ENCODE measurements around the gene PLIN5.

PLIN5 gene, protein sequence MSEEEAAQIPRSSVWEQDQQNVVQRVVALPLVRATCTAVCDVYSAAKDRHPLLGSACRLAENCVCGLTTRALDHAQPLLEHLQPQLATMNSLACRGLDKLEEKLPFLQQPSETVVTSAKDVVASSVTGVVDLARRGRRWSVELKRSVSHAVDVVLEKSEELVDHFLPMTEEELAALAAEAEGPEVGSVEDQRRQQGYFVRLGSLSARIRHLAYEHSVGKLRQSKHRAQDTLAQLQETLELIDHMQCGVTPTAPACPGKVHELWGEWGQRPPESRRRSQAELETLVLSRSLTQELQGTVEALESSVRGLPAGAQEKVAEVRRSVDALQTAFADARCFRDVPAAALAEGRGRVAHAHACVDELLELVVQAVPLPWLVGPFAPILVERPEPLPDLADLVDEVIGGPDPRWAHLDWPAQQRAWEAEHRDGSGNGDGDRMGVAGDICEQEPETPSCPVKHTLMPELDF

DNA sequence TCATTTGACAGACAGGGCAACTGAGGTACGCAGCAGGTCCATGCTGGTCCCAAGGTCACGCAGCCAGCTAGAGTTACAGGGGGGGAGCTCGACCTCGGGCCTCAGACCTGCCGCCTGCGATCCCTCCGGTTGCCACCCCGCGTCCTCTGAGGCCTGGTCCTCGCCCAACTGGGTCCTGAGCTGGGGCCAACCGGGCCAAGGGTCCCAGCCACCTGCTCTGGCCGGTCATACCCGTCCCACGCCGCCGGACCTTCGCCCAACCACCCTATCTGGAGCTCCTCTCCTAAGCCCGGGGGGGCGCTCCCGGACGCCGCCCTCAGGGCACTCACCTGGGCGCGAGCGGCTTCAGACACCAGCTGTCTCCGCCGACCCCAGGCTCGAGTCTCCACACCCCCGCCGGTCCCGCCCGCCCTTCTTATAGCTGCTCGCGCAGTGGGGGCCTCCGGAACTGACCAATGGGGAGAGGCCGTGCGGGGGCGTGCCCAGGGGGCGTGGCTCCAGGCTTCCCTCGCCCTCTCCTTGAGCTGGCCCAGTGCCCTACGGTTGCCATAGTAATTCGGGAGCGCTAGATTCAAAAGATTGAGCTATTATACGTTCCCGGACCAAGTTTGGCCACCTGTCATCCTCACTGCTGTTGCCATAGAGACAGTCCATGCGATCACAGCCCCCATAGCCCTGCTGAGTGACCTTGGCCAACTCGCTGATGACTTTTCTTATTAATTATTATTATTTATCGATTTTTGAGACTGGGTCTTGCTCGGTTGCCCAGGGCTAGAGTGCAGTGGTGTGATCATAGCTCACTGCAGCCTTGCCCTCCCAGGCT lies at the start of gene PLIN5:
TSS of gene PLIN5 (minus strand) at position 389 of the 823 bp plus-strand sequence. CDS start 1,150 bp downstream, outside the sequence.
- DNase-seq (ENCODE audit: low spot score), result peak; percentile 50

DNA sequence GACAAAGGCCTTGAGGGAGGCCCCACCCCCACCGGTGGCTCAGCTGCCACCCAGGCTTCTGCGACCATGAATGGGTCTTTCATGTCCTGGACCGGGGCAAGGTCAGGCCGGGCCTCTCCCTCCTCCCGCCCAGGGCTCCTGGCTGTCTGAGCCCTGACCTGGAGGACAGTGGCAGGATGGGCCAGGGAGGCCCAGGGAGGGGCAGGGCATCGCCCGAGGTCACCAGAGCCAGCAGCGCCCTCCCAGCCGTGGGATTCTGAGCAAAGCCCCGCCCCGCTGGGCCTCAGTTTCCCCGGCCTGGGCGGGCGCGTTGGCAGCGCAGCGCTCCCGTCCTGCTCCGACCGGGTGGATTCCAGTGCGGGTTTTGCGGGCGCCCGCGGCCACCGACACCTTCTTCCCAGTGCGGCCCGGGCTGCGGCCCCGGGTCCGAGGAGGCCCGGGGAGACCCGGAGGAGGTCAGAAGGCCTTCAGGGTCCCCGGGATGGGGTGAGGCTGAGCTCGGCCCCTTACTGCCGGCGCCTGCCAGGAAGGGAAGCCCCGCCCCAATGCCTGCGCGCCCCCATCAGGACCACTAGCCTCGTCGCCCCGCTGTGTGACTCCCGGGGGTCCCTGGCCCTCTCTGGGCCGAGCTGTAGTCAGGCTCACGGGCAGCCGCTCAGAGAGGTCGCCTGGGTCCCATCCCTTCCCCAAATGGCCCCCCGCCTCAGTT lies 49.1 kb upstream of the PLIN5 start:
- DNase-seq (ENCODE audit: low spot score), result peak; percentile 49

DNA sequence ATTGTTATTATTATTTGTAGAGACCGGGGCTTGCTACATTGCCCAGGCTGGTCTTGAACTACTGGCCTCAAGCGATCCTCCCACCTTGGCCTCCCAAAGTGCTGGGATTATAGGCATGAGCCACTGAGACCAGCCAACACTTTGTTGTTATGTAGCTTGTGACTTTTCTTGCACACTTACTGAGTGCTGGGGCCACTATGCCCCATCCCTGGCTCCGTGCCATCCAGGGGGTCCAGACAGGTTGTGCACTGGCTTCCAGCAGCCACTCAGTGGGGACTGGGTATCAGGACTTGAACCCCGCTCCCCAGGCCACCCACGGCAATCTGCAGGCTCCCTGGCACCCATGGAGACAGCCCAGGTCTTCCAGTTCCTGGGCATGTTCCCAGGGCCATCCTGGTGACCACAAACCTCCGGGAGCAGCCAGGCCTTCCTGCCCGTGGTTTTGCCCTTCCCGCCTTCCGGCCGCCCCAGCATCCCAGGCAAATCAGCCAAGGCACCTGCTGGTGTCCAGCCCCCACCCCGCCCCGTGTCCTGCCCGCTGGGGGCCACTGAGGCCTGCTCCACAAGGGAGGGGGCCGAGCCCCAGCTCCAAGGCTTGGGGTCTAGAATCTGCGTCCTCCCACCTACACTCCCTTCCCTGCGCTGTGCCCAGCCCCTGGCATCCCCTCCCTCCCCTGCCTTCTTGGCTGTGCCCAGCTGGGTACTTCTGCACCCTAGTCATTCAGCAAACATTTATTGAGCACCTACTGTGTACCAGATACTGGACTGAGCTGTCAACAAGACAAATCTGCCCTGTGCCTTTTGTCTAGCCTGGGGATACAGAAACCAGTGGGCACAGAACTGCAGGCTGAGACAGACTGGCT lies 48.2 kb upstream of the PLIN5 start:
- DNase-seq (ENCODE audit: low spot score), result no peak

DNA sequence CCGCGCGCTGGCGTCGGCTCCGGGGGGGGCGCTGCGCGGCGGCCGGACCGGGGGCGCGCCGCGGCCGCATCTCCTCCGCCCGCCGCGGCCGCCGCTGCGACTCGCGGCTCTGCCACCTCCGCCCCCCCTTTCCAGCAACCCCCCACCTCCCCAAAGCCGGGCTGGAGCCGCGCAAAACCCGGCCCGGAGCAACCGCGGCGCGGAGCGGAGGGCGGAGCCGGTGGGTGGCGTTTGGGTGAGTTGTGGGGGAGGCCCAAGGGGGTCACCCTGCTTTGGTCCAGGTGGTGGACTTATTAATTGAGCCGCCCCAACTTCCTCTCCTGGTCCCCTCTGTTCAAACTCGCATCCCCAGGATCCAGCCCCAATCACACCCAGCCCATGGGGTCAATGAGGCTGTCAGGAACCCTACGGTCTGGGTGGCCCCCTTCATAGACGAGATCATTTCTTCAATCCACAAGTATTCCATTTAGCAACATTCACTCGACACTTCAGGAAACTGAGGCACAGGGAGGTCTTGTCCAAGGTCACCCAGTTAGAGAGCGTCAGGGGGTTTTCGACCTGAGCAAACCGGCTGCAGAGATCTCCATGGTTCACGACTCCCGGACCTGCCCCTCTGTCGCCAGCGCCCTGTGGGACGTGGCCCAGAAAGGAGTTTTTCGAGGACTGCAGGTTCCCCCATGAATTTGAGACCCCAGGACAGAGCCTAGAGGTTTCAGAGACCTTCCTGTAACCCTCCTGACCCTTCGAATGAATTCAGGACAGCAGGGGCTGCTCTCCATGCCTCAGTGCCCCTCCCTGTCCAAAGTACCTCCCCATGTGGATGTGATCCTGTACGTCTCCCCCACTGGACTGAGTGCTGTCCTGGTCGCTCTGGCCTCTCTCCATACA lies 46.9 kb upstream of the PLIN5 start:
- peak; percentile 37 for DNase-seq (ENCODE audit: low spot score)

DNA sequence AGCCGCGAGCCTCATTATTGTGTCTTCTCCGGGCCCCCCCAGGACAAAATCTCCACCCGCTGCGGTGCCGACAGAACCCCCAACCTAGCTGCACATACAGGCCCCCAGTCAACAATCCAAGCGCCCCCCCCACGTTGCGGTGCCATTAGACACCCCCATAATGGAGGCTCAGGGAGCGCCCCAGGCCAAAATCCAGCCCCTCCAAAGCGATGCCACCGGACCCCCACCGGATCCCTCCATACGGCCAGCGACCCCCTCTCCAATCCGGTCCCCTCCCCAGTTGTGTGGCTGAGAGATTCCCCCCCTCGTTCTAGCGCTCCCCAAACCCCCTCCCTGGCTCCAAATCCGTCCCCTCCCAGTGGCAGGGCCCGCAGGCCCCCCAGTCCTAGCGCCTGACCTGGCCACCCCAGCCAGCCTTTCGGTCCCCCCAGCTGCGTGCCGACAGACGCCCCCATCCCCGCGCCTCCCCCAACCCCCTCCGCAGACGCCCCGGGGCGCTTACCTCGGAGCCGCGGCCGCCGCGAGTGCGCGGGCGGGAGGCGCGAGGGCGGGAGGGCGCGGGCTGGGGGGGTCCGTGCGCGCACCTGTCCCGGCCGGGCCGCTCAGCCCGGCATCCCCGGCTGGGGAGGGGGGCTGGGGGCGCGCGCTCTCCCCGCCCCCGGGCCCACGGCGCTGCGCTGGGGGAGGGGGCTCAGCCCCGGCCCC lies 46.1 kb upstream of the PLIN5 start:
- no peak for DNase-seq (ENCODE audit: low spot score)

DNA sequence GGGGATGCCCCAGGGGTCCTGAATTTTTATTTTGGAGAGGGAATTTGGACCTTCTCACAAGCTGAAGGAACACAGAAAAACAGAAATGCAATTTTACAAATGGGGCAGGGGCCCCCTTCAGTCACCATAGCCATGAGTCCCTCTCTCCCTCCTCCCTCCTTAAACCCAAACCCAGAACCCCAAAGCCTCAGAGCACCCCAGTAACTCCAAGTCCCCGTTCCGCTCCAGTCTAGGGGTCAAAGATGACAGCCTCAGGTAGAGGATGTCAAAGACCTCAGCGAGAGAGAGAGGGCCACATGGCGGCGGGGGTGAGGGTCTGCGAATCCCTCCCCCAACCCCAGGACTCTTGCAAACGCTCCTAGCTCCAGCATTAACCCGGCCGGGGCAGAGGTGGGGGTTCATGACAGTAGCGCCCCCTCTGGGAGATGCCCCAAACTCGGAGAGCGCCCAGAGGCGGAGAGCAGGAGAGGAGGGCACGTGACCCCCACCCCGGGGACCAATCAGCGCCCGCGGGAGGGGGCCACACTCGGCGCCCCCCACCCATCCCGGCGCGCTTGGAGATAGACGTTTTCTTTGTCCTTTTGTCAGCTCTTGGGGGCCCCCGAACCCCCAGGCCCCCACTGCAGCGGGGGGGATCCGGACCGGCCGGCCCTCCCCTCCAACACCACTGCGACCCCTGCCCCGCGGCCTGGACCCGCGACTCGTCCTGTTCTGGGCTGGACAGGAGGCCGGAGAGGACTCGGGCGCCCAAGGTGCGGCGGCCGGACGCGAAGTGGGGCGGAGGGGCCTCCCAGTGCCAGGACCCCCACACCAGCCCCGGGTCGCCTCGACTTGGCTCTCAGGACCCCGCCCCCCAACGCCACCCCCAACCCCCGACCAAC lies 45.2 kb upstream of the PLIN5 start:
- no peak for DNase-seq (ENCODE audit: low spot score)

DNA sequence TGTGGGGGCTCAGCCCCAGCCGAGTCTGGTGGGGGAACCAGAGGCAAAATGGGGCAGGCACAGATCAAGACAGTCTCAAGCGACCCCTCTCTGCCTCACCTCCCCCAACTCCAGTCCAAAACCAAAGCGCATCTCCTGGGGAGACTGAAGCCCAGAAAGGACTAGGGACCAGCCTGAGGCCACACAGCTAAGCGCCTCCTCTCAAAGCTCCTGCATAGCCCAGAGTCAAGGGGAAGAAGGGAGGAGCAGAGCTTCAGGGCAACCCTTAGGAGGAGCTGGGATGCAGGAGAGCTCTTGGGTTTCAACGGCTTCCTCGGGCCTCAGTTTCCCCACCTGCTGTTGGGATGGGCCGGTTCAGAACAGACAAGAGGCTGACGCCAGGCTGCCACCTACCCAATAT lies 44.4 kb upstream of the PLIN5 start:
- DNase-seq (ENCODE audit: low spot score), result no peak

DNA sequence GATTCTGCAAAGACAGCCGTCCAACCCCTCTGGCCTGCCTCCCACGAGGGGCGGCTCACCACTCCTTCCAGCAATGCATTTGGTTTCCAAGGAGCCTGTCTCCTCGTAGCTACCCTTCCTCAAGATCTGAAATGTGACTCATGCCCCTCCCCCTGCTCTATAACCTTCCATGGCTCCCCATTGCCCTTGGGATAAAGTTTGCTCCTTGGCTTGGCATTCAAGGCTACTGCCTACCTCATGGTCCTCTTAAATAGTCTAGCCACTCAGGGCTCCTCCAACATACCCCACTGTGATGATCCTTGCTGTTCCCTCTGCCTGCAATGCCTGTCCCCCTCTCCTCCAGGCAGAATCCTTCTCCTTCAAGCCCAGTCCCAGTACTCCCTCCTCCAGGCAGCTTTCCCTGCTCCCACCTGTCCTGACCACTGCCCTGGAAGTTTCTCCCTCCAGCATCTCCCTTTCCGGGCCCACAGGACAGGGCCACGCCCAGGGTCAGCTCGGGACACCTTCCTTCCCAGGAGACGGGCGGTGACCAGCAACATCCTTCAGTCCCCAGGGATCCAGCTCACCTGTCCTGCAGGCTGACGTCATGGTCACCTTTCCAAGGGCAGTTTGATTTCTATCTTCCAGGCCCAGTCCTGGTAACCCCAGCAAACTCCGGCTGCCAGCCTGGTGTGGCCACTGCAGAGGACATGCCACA lies 43.7 kb upstream of the PLIN5 start:
- DNase-seq (ENCODE audit: low spot score), result no peak

DNA sequence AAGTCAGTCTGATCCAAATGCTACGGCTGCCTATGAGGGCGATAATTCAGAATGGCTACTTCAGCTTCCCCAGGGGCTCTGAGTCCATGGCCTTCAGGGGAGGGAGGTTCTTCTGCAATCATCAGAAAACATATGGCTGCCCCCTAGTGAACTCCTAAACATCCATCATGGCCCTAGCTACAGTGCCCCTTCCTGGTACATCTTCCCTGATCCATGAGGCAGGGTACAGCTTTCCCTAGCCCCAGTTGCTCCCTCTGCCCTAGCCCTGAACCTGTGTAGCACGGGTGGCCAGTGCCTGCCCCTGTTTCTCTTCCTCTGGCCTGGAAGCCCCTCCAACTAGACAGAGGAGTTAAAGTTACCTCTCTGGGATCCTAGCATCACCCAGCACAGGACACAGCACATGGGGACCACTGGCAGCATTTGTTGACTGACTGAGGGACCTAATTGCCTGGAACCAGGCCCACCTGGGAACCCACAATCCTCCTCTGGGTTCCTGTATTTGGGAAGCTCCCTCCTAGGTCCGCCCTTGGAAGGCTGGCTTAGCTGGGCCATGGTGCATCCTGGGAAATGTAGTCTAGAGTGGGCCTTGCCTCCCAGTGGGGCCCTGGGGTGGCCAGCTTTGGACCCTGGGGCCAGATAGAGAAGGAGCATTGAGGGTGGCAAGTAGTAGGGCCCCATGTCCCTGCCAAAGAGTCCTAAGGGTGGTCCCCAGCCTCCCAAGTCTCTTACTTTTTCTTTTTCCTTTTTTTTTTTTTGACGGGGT lies 42.2 kb upstream of the PLIN5 start:
- no peak for DNase-seq (ENCODE audit: low spot score)

DNA sequence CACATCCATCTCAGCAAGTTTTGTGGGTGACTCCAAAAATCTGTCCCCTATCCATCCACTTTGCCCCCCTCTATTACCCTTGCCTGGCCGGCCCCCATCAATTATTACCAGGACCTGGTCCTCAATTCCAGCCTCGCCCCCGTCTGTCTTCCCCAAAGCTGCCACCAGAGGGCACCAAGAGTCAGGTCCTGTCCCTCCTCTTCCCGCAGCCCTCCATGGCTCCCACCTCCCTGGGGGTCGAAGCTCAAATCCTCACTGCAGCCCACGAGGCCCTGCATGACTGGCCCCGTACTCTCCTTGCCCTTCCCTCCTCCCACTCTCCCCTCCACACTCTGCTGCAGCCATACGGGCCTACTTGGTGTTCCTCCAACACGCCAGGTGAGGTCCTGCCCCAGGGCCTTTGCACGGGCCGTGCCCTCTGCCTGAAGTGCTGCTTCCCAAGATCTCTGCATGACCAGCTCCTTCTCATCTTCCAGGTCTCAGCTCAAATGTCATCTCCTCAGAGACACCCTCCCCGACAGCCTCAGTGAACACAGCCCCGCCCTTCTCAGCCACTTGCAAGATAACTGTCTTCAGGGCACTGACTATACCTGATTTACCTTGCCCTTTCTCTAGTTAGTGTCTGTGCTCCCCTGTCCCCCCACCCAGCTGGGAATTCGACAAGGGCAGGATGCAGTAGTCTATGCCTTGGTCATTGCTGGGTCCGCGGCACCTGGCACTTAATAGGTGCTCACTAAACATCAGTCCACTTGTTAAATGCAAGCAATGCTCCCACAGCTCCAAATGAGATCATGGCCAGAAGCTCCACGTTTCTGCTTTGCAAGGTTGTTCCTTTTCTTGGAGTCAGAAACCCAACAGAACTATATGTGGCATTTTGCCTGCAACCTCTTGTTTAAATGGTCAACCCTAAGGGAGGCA lies 41.3 kb upstream of the PLIN5 start:
- DNase-seq (ENCODE audit: low spot score), result peak; percentile 43

DNA sequence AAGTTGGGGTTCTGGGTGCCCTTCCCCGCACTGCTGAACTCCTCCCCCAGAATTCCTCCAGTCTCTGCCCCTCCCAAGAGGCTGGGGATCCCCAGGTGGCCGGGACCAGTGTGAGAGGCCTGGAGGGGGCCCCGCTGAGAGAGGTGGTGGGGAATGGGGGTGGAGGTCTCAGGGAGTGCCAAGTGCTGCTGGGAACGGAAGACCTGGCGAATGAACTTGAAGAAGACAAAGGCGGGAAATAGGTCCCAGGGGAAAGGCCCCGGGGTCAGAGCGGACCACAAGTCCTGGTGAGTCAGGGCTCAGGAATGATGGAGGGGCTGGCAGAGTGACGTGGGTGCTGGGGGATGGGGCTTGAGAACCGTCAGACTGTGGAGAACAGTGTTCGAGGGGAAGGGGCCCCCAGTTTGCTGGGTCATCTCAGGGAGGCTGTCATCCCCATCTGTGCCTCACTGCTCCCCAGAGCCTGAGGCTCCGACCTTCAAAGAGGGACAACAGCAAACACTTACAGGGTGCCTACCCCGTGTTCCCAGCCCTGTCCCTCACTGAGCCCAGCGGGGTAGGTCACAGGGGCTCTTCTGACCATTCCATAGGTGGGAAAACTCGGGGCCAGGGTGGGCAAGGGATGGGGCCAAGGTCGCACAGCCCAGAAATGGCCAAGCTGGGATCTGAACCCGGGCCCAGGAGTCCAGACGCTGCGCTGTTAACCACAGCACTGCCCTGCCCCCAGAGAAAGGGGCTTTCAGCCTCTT lies 40.4 kb upstream of the PLIN5 start:
- no peak for DNase-seq (ENCODE audit: low spot score)

DNA sequence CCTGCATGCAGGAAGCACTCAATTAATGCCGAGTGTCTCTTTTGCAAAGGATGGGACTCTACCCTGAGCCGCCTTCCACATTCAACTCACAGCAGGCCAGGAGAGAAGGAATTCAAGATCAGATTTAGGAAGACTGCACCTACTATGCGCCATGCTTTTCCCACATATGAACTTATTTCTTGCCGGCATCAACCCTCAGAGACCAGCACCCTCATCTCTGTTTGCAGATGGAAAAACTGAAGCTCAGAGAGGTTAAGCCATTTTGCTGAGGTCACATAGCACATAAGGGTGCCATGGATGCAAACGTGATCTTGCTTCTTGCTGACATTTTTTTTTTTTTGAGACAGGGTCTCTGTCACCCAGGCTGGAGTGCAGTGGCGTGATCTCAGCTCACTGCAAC lies 38.7 kb upstream of the PLIN5 start:
- DNase-seq (ENCODE audit: low spot score), result no peak

DNA sequence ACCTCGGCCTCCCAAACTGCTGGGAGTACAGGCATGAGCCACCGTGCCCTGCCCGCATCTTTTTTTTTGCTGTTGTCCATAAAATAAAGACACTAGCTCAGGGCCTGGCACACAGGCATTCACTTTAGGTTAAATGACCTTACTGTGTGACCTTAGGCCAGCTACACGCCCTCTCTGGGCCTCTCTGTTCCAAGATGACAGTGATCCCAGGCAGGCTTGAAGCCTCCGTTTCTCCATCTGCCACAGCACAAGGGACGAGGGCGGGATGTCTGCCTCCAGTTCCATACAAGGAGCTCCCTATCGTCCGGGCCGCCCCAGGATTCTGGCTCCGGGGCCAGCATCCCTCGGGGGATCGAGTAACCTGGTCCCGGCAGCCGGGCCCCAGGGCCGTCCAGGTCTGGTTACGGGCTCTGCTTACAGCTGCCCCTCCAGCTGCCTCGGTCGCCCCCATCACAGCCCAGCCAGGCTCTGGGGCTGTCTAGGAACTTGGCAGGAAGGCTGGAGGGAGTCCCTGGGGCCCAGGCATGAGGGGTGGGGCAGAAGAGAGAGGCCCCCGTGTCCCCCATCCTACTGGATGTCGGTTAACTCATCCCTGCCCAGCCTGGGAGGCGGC lies 36.4 kb upstream of the PLIN5 start:
- no peak for DNase-seq (ENCODE audit: low spot score)

DNA sequence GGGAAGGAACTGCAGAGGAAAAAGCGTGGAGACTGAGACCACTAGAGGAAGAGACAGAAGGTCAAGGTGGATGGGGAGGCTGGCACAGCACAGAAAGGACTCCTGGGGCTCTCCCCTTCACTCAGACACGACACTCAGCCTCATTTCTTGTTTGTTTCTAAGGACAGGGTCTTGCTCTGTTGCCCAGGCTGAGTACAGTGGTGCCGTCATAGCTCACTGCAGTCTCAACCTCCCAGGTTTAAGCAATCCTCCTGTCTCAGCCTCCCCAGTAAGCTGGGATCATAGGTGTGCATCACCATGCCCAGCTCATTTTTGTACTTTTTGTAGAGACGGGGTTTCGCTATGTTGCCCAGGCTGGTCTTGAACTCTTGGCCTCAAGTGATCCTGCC lies 35.9 kb upstream of the PLIN5 start:
- DNase-seq (ENCODE audit: low spot score), result no peak

DNA sequence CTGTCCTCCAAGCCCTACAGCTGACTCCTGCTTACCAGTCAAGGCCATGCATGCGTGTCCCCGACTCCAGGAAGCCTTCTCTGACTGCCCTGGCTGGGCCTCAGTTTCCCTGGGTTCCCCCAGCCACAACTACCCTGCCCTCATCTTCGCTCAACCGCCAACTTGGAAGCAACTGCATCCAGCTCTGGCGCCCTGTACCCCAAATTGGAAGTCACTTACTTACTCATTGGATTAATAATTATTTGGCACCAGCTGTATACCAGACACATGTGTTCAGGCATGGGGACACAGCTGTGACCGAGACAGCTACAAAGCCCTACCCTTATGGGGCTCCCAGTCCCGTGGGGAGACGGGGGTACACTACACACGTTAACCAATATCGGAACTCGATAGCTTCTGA lies 35.4 kb upstream of the PLIN5 start:
- no peak for DNase-seq (ENCODE audit: low spot score)

All from LoVo (cell line).